Ectodermal cell (in vitro differentiated cells): ENCODE results near the gene CDH13.

Experiments
- H3K27ac ChIP-seq: 2 replicates; pipeline ENCODE4 v1.7.0; 2013; ENCODE audit warnings: mild to moderate bottlenecking, low read depth, low read length; ENCODE audit not compliant: insufficient read depth, poor library complexity, severe bottlenecking
- H3K27me3 ChIP-seq: 2 replicates; pipeline ENCODE4 v1.7.0; 2013; ENCODE audit warnings: mild to moderate bottlenecking, low read length; ENCODE audit not compliant: insufficient read depth, control insufficient read depth, poor library complexity, severe bottlenecking
- H3K36me3 ChIP-seq: one replicate; pipeline ENCODE4 v1.7.0; 2013; ENCODE audit warnings: low read length; ENCODE audit not compliant: control insufficient read depth, insufficient read depth
- H3K4me1 ChIP-seq: one replicate; pipeline ENCODE4 v1.7.0; 2013; ENCODE audit warnings: low read length; ENCODE audit not compliant: control insufficient read depth, insufficient read depth
- H3K4me3 ChIP-seq: 2 replicates; pipeline ENCODE4 v1.7.0; 2013; ENCODE audit warnings: low read depth, low read length, control low read depth; ENCODE audit not compliant: insufficient read depth
- H3K9me3 ChIP-seq: 2 replicates; pipeline ENCODE4 v1.7.0; 2013; ENCODE audit warnings: mild to moderate bottlenecking, low read length, moderate library complexity; ENCODE audit not compliant: control insufficient read depth
- WGBS, 2 experiments: methylation state at CpG; one replicate each; pipeline ENCODE4 v1.1.7; 2013; ENCODE audit warnings: missing lambda C conversion rate in 2 of 2; 5-methylcytosine and 5-hydroxymethylcytosine counted together

CDH13 gene

GRCh38 chr16:83615953-83616350 is 989.2 kb downstream of the CDH13 start:
- Histone ChIP-seq H3K4me3 (no peak overlapping the region), H3K9me3 (no peaks in the 10 kb centered on the region), H3K36me3 (no peaks in the 10 kb centered on the region), H3K27ac (no peak overlapping the region), H3K4me1 (no peaks in the 10 kb centered on the region), H3K27me3 (no peaks in the 10 kb centered on the region)
- 92% methylated on average over 8 of the region's 8 CpGs for WGBS, 2 experiments

- Histone ChIP-seq H3K4me1 (peaks cover 11% of the 10 kb centered on the region), H3K4me3 (no peak overlapping the region), H3K36me3 (no peaks in the 10 kb centered on the region), H3K27ac (no peak overlapping the region), H3K27me3 (no peaks in the 10 kb centered on the region), H3K9me3 (no peaks in the 10 kb centered on the region)
- whole genome bisulfite sequencing, 2 experiments = 80 to 82% methylated on average over 12 of the region's 12 CpGs
Measured at GRCh38 chr16:83619381-83620150, 992.8 kb downstream of the CDH13 start.

GRCh38 chr16:83622010-83622409 is 995.2 kb downstream of the CDH13 start:
- 93 to 95% methylated on average over 7 of the region's 7 CpGs for WGBS, 2 experiments
- H3K4me3 ChIP-seq = no peak overlapping the region
- peaks cover 18% of the 10 kb centered on the region for H3K4me1 ChIP-seq
- H3K9me3 ChIP-seq = no peaks in the 10 kb centered on the region
- H3K36me3 ChIP-seq = no peaks in the 10 kb centered on the region
- H3K27ac ChIP-seq = no peak overlapping the region
- no peaks in the 10 kb centered on the region for H3K27me3 ChIP-seq

GRCh38 chr16:83623091-83623730 is 996.4 kb downstream of the CDH13 start:
- no peaks in the 10 kb centered on the region for H3K36me3 ChIP-seq
- H3K27me3 ChIP-seq = no peaks in the 10 kb centered on the region
- no peaks in the 10 kb centered on the region for H3K9me3 ChIP-seq
- WGBS, 2 experiments = 88 to 90% methylated on average over 17 of the region's 17 CpGs
- H3K4me1 ChIP-seq = peaks cover 18% of the 10 kb centered on the region
- no peak overlapping the region for H3K27ac ChIP-seq
- H3K4me3 ChIP-seq = no peak overlapping the region

GRCh38 chr16:83623892-83624291 is 997.1 kb downstream of the CDH13 start:
- H3K36me3 ChIP-seq = no peaks in the 10 kb centered on the region
- no peak overlapping the region for H3K4me3 ChIP-seq
- no peak overlapping the region for H3K27ac ChIP-seq
- no peaks in the 10 kb centered on the region for H3K9me3 ChIP-seq
- H3K27me3 ChIP-seq = no peaks in the 10 kb centered on the region
- 82 to 86% methylated on average over 6 of the region's 6 CpGs for WGBS, 2 experiments
- peaks cover 18% of the 10 kb centered on the region for H3K4me1 ChIP-seq

GRCh38 chr16:83624429-83625120 is 997.8 kb downstream of the CDH13 start:
- Histone ChIP-seq H3K27me3 (no peaks in the 10 kb centered on the region), H3K27ac (no peak overlapping the region), H3K36me3 (no peaks in the 10 kb centered on the region), H3K4me1 (peaks cover 18% of the 10 kb centered on the region), H3K9me3 (no peaks in the 10 kb centered on the region), H3K4me3 (no peak overlapping the region)
- 67 to 77% methylated on average over 11 of the region's 11 CpGs for WGBS, 2 experiments

- Histone ChIP-seq H3K27ac (no peak overlapping the region), H3K4me3 (no peak overlapping the region), H3K36me3 (no peaks in the 10 kb centered on the region), H3K27me3 (no peaks in the 10 kb centered on the region), H3K9me3 (no peaks in the 10 kb centered on the region), H3K4me1 (peaks cover 18% of the 10 kb centered on the region)
- WGBS, 2 experiments = 95 to 97% methylated on average over 13 of the region's 13 CpGs
Measured at GRCh38 chr16:83626204-83626603, 999.4 kb downstream of the CDH13 start.

GRCh38 chr16:83626676-83627075 is 999.9 kb downstream of the CDH13 start:
- WGBS, 2 experiments = 94% methylated on average over 13 of the region's 13 CpGs

GRCh38 chr16:83627996-83628395 is 1001.2 kb downstream of the CDH13 start:
- peaks cover 18% of the 10 kb centered on the region for H3K4me1 ChIP-seq
- H3K27me3 ChIP-seq = no peaks in the 10 kb centered on the region
- WGBS, 2 experiments = 93 to 94% methylated on average over 7 of the region's 7 CpGs
- no peaks in the 10 kb centered on the region for H3K36me3 ChIP-seq
- H3K27ac ChIP-seq = no peak overlapping the region
- H3K4me3 ChIP-seq = no peak overlapping the region
- H3K9me3 ChIP-seq = no peaks in the 10 kb centered on the region

More at GRCh38 chr16:83626676-83627075, 999.9 kb downstream of the CDH13 start:
- no peak overlapping the region for H3K27ac ChIP-seq
- no peaks in the 10 kb centered on the region for H3K36me3 ChIP-seq
- H3K27me3 ChIP-seq = no peaks in the 10 kb centered on the region
- peaks cover 18% of the 10 kb centered on the region for H3K4me1 ChIP-seq
- H3K9me3 ChIP-seq = no peaks in the 10 kb centered on the region
- no peak overlapping the region for H3K4me3 ChIP-seq

- Histone ChIP-seq H3K9me3 (no peaks in the 10 kb centered on the region), H3K27ac (no peak overlapping the region), H3K36me3 (no peaks in the 10 kb centered on the region), H3K27me3 (no peaks in the 10 kb centered on the region), H3K4me3 (no peak overlapping the region), H3K4me1 (peaks cover 8% of the 10 kb centered on the region)
- WGBS, 2 experiments = 91 to 97% methylated on average over 3 of the region's 3 CpGs
Measured at GRCh38 chr16:83629426-83629825, 1002.7 kb downstream of the CDH13 start.
